Tongue (tissue), 2 donors: ENCODE data around the gene CYP24A1. TPM values are rescaled to one million over a fixed set of nuclear protein-coding genes. Genes with fewer than 3 reads are reported as not detected.

Source experiments
- DNase-seq: peaks from one replicate; pipeline ENCODE4 v3.0.0-alpha.2; 2015
- total RNA-seq: library from RNA; depleted of rRNA; stranded (reverse); fragments of >200 nt; gene quantifications from one replicate; pipeline ENCODE4 v1.2.3, GENCODE V29; 2014

CYP24A1 gene
- total RNA-seq, 1 donor from 2014 or later = 0.41 TPM

DNA sequence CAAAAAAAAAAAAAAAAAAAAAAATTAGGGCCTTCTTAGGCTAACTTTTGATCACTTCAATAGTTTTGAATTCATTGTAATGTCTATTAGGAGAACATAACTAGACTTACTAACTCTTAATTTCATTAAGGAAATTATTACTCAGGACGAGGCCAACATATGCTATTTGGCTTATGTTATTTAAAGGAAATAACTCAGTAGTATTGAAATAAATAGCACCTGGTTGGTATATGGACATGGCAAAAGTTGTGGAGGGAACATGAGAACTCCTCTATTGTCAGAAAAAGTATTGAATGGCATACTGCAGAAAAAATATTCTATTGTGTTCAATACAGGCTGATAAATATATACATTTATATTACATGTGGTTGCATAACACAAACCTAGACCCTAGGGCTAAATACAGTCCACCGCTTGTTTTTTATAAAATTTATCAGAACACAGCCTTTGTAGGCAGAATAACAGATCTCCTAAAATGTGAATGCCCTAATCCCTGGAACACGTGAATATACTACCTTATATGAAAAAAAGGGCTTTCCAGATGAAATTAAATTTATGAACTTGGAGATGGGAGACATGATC, 18.0 kb downstream of the CYP24A1 start:
- DNase-seq = no peak

- no peak for DNase-seq
Measured at GRCh38 chr20:54154439-54154838, 19.3 kb downstream of the CYP24A1 start.

- no peak for DNase-seq
Measured at GRCh38 chr20:54153847-54154246, 19.9 kb downstream of the CYP24A1 start.

DNA sequence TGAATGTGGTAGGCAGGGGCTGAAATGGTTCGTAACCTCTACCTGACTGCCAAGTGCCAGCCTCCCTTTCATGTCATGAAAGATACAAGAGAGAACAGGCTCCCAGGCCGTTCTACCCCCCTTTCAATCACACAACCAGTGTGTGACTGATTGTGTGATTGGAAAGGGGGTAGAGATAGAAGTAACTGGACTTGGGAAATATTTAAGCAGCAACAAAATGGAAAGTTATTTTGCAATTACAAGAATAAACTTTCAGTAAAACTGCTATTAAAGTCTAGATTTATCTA, 20.8 kb downstream of the CYP24A1 start:
- no peak for DNase-seq

- DNase-seq = no peak
Measured at GRCh38 chr20:54152227-54153040, 21.4 kb downstream of the CYP24A1 start.

DNA sequence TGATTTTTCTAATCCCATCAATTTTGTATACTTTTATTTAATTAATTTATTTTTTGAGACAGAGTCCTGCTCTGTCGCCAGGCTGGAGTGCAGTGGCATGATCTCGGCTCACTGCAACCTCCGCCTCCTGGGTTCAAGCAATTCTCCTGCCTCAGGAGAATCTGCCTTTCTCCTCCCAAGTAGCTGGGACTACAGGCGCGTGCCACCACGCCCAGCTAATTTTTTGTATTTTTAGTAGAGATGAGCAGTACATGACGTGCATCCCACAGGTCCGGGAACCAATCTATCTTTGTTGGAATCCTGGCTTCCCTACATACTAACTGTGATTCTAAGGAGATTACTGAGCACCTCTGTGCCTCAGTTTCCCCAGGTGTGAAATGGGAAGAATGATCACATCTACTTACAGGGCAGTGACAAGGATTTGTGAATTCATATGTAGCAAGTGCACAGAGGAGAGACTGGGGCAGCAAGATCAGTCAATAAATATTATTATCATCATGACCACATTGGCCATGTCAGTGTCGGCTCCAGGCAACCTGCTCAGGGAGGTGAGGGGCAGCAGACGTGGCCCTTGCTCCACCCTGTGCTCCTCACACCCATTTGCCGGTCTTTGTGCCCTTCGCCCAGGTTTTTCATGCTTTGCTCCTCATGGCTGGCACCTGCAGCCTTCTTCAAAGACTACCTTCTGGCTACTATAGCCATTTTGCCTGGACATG, 22.1 kb downstream of the CYP24A1 start:
- DNase-seq = no peak

GRCh38 chr20:54151075-54151439, 22.7 kb downstream of the CYP24A1 start:
- no peak for DNase-seq

DNA sequence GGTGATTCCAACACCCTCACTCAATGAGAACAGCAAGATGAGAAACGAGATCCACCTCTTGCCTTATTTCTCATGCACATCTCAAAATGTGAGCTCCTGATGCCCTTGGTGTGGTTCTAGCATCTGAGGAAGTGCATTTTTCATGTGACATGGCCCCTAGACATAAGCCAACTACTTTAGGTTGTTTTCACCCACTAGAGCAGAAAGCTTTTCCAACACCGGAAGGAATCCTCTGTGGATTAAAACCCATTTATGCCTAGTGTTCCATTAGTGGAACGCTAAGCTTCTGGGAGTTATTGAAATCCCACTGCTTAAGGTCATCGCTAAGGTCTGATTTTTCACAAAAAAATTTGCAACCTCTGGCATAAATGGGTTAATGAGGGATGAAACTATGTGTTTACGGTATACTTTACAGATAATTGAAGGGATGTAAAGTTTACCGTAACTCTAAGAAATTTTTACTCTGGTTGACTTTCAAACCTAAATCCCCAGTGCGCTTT, 24.0 kb downstream of the CYP24A1 start:
- DNase-seq = no peak

DNA sequence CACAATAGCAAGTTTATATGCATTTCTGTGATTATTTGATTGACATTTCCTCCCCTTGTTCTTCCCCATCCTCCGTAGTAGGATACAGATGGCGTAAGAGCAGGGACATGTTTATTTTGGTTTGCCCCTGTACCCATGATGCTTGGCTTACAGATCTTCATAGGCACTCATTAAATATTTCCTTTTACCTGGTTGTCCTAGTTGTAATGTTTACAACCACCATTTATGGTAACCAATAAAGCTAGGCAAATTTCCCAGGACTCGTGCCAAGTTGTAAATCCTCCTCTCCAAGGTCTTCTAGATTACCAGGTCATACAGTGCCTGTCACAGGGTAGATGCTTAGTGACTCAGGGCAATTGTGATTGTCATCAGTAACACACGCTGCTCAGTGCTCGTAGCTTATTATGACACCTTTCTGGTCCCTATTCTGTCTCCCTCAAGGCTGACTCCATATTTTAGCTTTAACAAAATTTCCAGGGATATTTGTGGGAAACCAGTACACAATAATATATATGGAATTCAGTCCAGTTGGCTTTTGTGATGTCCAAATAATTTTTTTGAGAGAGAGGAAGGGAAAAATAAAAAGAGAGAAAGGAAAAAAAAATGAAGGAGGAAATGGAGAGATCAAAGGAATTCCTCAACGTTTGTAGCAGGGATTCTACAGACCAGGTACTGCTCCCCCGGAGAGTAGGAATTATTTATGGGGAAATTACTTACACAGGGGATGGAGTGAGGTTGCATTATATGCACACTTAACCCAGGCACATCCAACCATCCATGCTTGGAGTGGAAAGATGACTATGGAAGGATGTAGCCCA, 24.6 kb downstream of the CYP24A1 start:
- DNase-seq = no peak

- no peak for DNase-seq
Measured at GRCh38 chr20:54146672-54147071, 27.1 kb downstream of the CYP24A1 start.

- DNase-seq = no peak
Measured at GRCh38 chr20:54144847-54145414, 28.9 kb downstream of the CYP24A1 start.

- DNase-seq = no peak
Measured at GRCh38 chr20:54140927-54141566, 32.7 kb downstream of the CYP24A1 start.

DNA sequence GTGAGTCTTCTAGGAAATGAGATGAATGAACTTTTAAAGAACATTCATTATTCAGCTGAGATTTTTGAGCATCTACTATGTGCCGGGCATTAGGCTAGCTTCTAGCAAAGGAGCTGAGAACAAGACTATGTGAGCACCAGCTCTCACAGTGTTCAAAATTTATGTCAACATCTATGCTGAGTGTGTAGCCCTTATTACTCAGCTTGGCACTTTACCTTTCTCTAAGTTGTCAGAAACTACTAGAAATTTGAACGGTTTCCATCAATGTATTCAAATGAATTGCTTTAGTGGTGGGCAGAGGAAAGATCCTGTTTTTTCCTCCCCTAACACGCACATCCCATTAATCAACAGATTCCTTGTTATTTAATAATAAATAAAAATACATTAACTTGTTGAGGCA, 33.3 kb downstream of the CYP24A1 start:
- no peak for DNase-seq

DNA sequence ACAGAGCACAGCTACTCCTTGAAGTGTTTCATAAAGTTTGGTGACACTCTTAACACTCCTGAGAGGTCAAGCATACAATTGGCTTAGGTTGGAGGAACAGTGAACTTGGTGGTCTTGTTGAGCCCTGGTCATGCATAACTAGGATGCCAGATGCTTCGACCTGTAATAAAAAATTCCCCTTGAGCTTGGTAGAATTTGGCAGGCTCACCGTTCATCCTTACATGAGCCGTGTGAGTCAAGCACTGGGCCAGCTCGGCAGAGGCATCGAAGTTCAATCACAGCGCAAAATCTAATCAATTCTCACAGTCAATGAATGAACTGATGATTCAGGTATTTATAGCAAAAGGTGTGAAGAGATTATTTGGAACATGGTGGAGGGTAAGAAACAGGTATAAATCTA, 33.7 kb downstream of the CYP24A1 start:
- DNase-seq = no peak

DNA sequence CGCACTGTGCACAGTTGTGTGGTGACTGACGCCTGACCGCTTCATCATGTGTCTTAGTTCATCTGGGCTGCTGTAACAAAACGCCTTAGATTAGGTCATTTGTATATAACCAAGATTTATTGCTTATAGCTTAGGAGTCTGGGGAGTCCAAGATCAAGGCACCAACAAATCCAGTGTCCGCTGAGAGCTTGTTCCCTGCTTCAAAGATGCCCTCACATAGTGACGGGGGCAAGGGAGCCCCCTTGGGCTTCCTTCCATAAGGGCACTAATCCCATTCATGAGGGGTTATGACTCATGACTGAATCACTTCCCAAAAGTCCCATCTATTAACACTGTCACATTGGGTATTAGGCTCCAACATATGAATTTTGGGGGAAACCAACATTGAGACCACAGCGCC, 34.6 kb downstream of the CYP24A1 start:
- no peak for DNase-seq

DNA sequence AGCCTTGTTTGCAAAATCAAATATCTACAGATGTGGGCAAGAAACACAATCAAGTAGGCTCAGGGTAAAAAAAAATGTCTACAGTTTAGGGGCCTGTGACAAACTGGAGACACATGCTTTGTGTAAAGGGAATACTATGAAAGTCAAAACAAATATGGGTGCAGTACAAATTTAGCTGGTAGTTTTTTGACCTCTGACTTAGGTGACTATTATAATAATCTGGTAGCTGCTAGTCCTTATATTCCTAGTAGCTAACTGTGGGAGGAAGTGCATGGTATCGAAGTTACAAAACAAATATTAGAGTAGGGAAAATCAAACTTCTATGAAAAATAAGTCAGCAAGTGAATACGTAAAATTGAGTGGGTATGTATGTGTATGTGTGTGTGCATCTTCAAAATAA, 35.4 kb downstream of the CYP24A1 start:
- no peak for DNase-seq

GRCh38 chr20:54137115-54137514, 36.7 kb downstream of the CYP24A1 start:
- DNase-seq = no peak

- DNase-seq = no peak
Measured at GRCh38 chr20:54134445-54135220, 39.2 kb downstream of the CYP24A1 start.

- peak; percentile 26 for DNase-seq
Measured at GRCh38 chr20:54133434-54134427, 40.1 kb downstream of the CYP24A1 start.
